PFSK-1 (cell line): Measurements from ENCODE around the gene ZRANB1.

Source experiments
- SIN3A ChIP-seq: IDR thresholded peaks from 2 replicates; pipeline ENCODE4 v1.6.1; 2012; ENCODE audit warnings: mild to moderate bottlenecking, low read length, moderate library complexity, borderline replicate concordance; ENCODE audit not compliant: insufficient read depth
- TAF1 ChIP-seq: IDR thresholded peaks from 2 replicates; pipeline ENCODE4 v1.6.1; 2012; ENCODE audit warnings: low read length, control low read depth, borderline replicate concordance; ENCODE audit not compliant: insufficient read depth
- TF ChIP-seq, protein P1 (sequence below), 2 experiments: IDR thresholded peaks; 2 replicates each; pipeline versions ENCODE4 v1.6.1 to v1.8.0; 2011 to 2012; ENCODE audit warnings: low read depth in 2 of 2, low read length in 2 of 2, control low read depth in 1 of 2, inconsistent platforms in 1 of 2, mild to moderate bottlenecking in 1 of 2, moderate library complexity in 1 of 2; ENCODE audit not compliant: insufficient read depth in 1 of 2

DNA sequence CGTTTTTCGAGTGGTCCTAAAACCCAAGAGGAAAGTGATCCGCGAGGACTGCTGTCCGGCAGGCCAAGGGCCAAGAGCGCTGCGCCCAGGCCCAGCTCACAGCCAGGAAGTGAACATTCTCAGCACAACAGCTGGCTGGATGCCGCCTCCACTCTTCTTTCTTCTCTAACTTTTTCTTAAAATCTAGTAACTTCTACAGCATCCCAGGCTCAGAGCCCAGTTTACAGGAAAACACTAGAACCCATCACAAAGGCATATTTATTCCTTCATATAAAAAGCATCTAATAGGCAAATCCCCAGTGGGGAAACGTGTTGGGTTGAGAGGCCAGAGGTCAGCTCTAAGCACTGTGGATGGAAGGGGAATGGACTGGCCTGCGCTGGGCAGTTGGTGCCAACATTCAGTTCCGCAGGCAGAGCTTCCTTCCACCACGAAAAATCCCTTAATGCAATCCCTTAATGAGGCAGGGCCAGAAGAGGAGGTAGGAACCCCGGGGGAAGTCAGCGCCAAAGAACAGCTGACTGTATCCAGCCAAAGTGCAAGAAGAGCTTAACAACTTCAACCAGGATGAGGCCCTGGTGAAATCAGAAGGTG is 74.8 kb downstream of the ZRANB1 start:
- TF ChIP-seq, protein P1, sequence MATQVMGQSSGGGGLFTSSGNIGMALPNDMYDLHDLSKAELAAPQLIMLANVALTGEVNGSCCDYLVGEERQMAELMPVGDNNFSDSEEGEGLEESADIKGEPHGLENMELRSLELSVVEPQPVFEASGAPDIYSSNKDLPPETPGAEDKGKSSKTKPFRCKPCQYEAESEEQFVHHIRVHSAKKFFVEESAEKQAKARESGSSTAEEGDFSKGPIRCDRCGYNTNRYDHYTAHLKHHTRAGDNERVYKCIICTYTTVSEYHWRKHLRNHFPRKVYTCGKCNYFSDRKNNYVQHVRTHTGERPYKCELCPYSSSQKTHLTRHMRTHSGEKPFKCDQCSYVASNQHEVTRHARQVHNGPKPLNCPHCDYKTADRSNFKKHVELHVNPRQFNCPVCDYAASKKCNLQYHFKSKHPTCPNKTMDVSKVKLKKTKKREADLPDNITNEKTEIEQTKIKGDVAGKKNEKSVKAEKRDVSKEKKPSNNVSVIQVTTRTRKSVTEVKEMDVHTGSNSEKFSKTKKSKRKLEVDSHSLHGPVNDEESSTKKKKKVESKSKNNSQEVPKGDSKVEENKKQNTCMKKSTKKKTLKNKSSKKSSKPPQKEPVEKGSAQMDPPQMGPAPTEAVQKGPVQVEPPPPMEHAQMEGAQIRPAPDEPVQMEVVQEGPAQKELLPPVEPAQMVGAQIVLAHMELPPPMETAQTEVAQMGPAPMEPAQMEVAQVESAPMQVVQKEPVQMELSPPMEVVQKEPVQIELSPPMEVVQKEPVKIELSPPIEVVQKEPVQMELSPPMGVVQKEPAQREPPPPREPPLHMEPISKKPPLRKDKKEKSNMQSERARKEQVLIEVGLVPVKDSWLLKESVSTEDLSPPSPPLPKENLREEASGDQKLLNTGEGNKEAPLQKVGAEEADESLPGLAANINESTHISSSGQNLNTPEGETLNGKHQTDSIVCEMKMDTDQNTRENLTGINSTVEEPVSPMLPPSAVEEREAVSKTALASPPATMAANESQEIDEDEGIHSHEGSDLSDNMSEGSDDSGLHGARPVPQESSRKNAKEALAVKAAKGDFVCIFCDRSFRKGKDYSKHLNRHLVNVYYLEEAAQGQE (IDR thresholded peaks at IDR 0.05; ENCODE audit: insufficient read depth in 1 of 2, low read depth in 2 of 2, low read length in 2 of 2) = no peak
- TF ChIP-seq SIN3A (no peak), TAF1 (no peak)
